C4-2B (cell line): ENCODE data around the gene NMRAL1.

Source experiments
- H3K27ac ChIP-seq: fragments of 450-650 bp; 2 replicates; pipeline ENCODE4 v1.5.1; 2017
- CTCF ChIP-seq: fragments of 450-650 bp; conservative IDR thresholded peaks from 2 replicates; pipeline ENCODE4 v1.5.1; 2017; ENCODE audit warnings: mild to moderate bottlenecking
- ZFX ChIP-seq: fragments of 450-650 bp; IDR thresholded peaks from 2 replicates; pipeline ENCODE4 v1.6.1; 2017

Gene NMRAL1

GRCh38 chr16:4500272-4500671, 25.8 kb upstream of the NMRAL1 start:
- H3K27ac ChIP-seq: no peak overlapping the region
- TF ChIP-seq ZFX: no peak
- no peak for TF ChIP-seq CTCF

- no peak for TF ChIP-seq CTCF
- TF ChIP-seq ZFX: no peak
- no peak overlapping the region for H3K27ac ChIP-seq
Measured at GRCh38 chr16:4499196-4499555, 24.8 kb upstream of the NMRAL1 start.

GRCh38 chr16:4498546-4499195, 24.2 kb upstream of the NMRAL1 start:
- TF ChIP-seq CTCF (no peak), ZFX (no peak)

GRCh38 chr16:4496305-4496704, 21.9 kb upstream of the NMRAL1 start:
- TF ChIP-seq ZFX (no peak), CTCF (no peak)
- H3K27ac ChIP-seq: no peak overlapping the region

More at GRCh38 chr16:4498546-4499195, 24.2 kb upstream of the NMRAL1 start:
- H3K27ac ChIP-seq: no peak overlapping the region

- TF ChIP-seq CTCF (no peak), ZFX (no peak)
- no peak overlapping the region for H3K27ac ChIP-seq
Measured at GRCh38 chr16:4495766-4496165, 21.3 kb upstream of the NMRAL1 start.

GRCh38 chr16:4494746-4495490, 20.5 kb upstream of the NMRAL1 start:
- TF ChIP-seq CTCF (no peak), ZFX (no peak)
- H3K27ac ChIP-seq: no peak overlapping the region

GRCh38 chr16:4491898-4492297, 17.5 kb upstream of the NMRAL1 start:
- no peak for TF ChIP-seq ZFX
- no peak for TF ChIP-seq CTCF

More at GRCh38 chr16:4491898-4492297, 17.5 kb upstream of the NMRAL1 start:
- no peak overlapping the region for H3K27ac ChIP-seq
